ENCODE results near the gene CFTR.

- TF ChIP-seq POLR2A (IDR thresholded peaks at IDR 0.05) (no peak), CTCF (IDR thresholded peaks at IDR 0.05) (no peak), EP300 (IDR thresholded peaks at IDR 0.05; ENCODE audit: low read depth) (no peak)
Measured at GRCh38 chr7:117674617-117675016, 194.8 kb downstream of the CFTR start.

Data from transverse colon (tissue), 3 donors.